Endothelial cell of umbilical vein (primary cell): Measurements from ENCODE around the gene NOL8. TPM values are rescaled to one million over a fixed set of nuclear protein-coding genes. Genes with fewer than 3 reads are reported as not detected.

Experiments
- BruUV-seq: library from RNA; stranded (reverse); fragments of 400-500 nt; replicated peaks from 2 replicates; lab custom pipeline; 2021; lab: Mats Ljungman, UMichigan
- CTCF ChIA-PET: fragments of 300-600, 350-600 bp; sonication (Branson Sonifier 250); formaldehyde crosslinking; loops from one replicate; lab custom pipeline; 2021; ENCODE audit warnings: antibody characterized with exemption, inconsistent platforms; lab: Charles Lee
- POLR2A ChIA-PET: fragments of 300-600, 350-600 bp; sonication (Branson Sonifier 250); formaldehyde crosslinking; loops from one replicate; lab custom pipeline; 2021; ENCODE audit warnings: antibody characterized with exemption, inconsistent platforms; lab: Charles Lee
- DNase-seq: peaks from one replicate; pipeline ENCODE4 v3.0.0-alpha.2; 2011; ENCODE audit warnings: low read depth, low spot score
- FAIRE-seq: peaks from 2 replicates; lab custom pipeline; 2011; peaks lifted over from hg19 to GRCh38; lab: Jason Lieb, UNC
- H2AFZ ChIP-seq: 2 replicates; pipeline ENCODE4 v1.6.0; 2012; ENCODE audit warnings: low read depth, low read length, control low read depth, inconsistent platforms
- H3K27ac ChIP-seq: 2 replicates; pipeline ENCODE4 v1.5.1; 2011; ENCODE audit warnings: low read depth, mild to moderate bottlenecking, control low read depth, low read length, moderate library complexity; ENCODE audit not compliant: insufficient read depth
- H3K27me3 ChIP-seq, 2 experiments: 2 replicates each; pipeline versions ENCODE4 v1.6.0 to v1.6.1; 2011; ENCODE audit warnings: low read length in 2 of 2, mixed read lengths in 1 of 2; ENCODE audit not compliant: control insufficient read depth in 2 of 2, insufficient read depth in 2 of 2
- H3K36me3 ChIP-seq, 2 experiments: 2 replicates in 1 of 2; 3 replicates in 1 of 2; pipeline ENCODE4 v1.5.1; 2011; ENCODE audit warnings: low read length in 2 of 2, mild to moderate bottlenecking in 1 of 2, moderate library complexity in 1 of 2; ENCODE audit not compliant: control insufficient read depth in 2 of 2, insufficient read depth in 2 of 2; ENCODE audit errors: extremely low read depth in 1 of 2
- H3K4me1 ChIP-seq: 3 replicates; pipeline ENCODE4 v1.5.1; 2011; ENCODE audit warnings: mild to moderate bottlenecking, low read length; ENCODE audit not compliant: control insufficient read depth, insufficient read depth; ENCODE audit errors: extremely low read depth
- H3K4me2 ChIP-seq: 2 replicates; pipeline ENCODE4 v1.6.1; 2011; ENCODE audit warnings: low read length, control low read depth, mixed read lengths; ENCODE audit not compliant: insufficient read depth
- H3K4me3 ChIP-seq, 3 experiments: fragments of 200-600 bp in 1 of 3; sonication (generic), shearing (Covaris generic) in 1 of 3; replicated peaks in 1 of 3; 2 replicates each; pipeline ENCODE4 v1.5.1; 2011 to 2016; ENCODE audit warnings: control low read depth in 3 of 3, low read length in 3 of 3, mild to moderate bottlenecking in 2 of 3, inconsistent platforms in 1 of 3, low read depth in 1 of 3, moderate library complexity in 1 of 3; ENCODE audit not compliant: insufficient read depth in 1 of 3
- H3K79me2 ChIP-seq: 2 replicates; pipeline ENCODE4 v1.6.0; 2012; ENCODE audit warnings: low read length, inconsistent platforms; ENCODE audit not compliant: control insufficient read depth, insufficient read depth
- H3K9ac ChIP-seq: replicated peaks from 2 replicates; pipeline ENCODE3; 2011; ENCODE audit warnings: low read length, control low read depth; ENCODE audit not compliant: insufficient read depth; ENCODE audit errors: extremely low read depth
- H3K9me1 ChIP-seq: replicated peaks from 3 replicates; pipeline ENCODE4 v1.6.0; 2011; ENCODE audit warnings: mild to moderate bottlenecking, low read length; ENCODE audit not compliant: control insufficient read depth, insufficient read depth; ENCODE audit errors: extremely low read depth
- H3K9me3 ChIP-seq: replicated peaks from 2 replicates; pipeline ENCODE4 v1.5.1; 2012; ENCODE audit warnings: low read length, inconsistent platforms; ENCODE audit not compliant: control insufficient read depth, insufficient read depth
- H4K20me1 ChIP-seq: replicated peaks from 2 replicates; pipeline ENCODE3; 2011; ENCODE audit warnings: mild to moderate bottlenecking, low read length; ENCODE audit not compliant: control insufficient read depth, insufficient read depth; ENCODE audit errors: extremely low read depth
- CTCF ChIP-seq, 2 donors: IDR thresholded peaks; 1 replicate in 1 of 2; 2 replicates in 1 of 2; pipeline ENCODE4 v1.5.1; 2011; ENCODE audit warnings: low read length in 2 of 2, mild to moderate bottlenecking in 2 of 2, moderate library complexity in 2 of 2, control low read depth in 1 of 2, inconsistent platforms in 1 of 2, low read depth in 1 of 2; ENCODE audit not compliant: insufficient read depth in 1 of 2; ENCODE audit errors: extremely low read depth in 1 of 2
- EZH2 ChIP-seq: IDR thresholded peaks from 2 replicates; pipeline ENCODE4 v1.6.1; 2012; ENCODE audit warnings: borderline replicate concordance, low read depth, mild to moderate bottlenecking, moderate library complexity, low read length, inconsistent platforms; ENCODE audit not compliant: severe bottlenecking
- FOS ChIP-seq: IDR thresholded peaks from 2 replicates; pipeline ENCODE4 v1.6.1; 2011; ENCODE audit warnings: mild to moderate bottlenecking, low read length, moderate library complexity, borderline replicate concordance; ENCODE audit not compliant: insufficient read depth
- GATA2 ChIP-seq: IDR thresholded peaks from 2 replicates; pipeline ENCODE4 v1.7.0; 2011; ENCODE audit warnings: low read depth, mild to moderate bottlenecking, moderate library complexity, mixed read lengths, low read length; ENCODE audit not compliant: insufficient read length, insufficient read depth
- JUN ChIP-seq: IDR thresholded peaks from 2 replicates; pipeline ENCODE4 v1.6.1; 2011; ENCODE audit warnings: borderline replicate concordance, low read depth; ENCODE audit not compliant: insufficient read length, insufficient read depth
- MAX ChIP-seq: IDR thresholded peaks from 2 replicates; pipeline ENCODE4 v1.6.1; 2011; ENCODE audit not compliant: insufficient read depth, insufficient read length
- MYC ChIP-seq: IDR thresholded peaks from one replicate; pipeline ENCODE4 v1.6.1; 2011; ENCODE audit warnings: mild to moderate bottlenecking, low read depth, low read length
- POLR2A ChIP-seq: IDR thresholded peaks from 2 replicates; pipeline ENCODE4 v1.6.1; 2012; ENCODE audit warnings: low read depth, mild to moderate bottlenecking, control low read depth, low read length
- POLR2AphosphoS5 ChIP-seq: IDR thresholded peaks from 2 replicates; pipeline ENCODE4 v1.6.1; 2012; ENCODE audit warnings: low read depth, mild to moderate bottlenecking, control low read depth, low read length, moderate library complexity; ENCODE audit not compliant: insufficient read depth
- dilution Hi-C: fragments of 300-500 bp; cut with MboI; formaldehyde crosslinking; loops from one replicate; pipeline ENCODE4 v1.15.0; 2019; ENCODE audit warnings: low sequenced_read_pairs; ENCODE audit not compliant: extremely low pct_ligation_motif_present
- intact Hi-C: fragments of 100-400 bp; cut with micrococcal nuclease; formaldehyde crosslinking; loops from one replicate; pipeline ENCODE4 v1.10.0; 2022
- polyA plus RNA-seq, 4 experiments: library from polyadenylated mRNA; depleted of rRNA in 3 of 4; stranded (reverse) in 3 of 4; unstranded in 1 of 4; fragments of >200 nt; gene quantifications; 2 replicates each; pipeline versions ENCODE4 v1.2.1 to v1.2.3, GENCODE V29; 2011 to 2012; ENCODE audit warnings: missing spikeins in 1 of 4
- total RNA-seq: library from RNA; stranded (reverse); gene quantifications from 2 replicates; pipeline ENCODE4 v1.2.3, GENCODE V29; 2021

NOL8 gene
- total and polyA plus RNA-seq, 2 donors (not counting 3 experiments of a cell fraction or from before 2014, with no cell fraction given) = 5.6 to 41.6 TPM

GRCh38 chr9:92308893-92309292, 16.3 kb downstream of the NOL8 start:
- Histone ChIP-seq H3K4me2 (no peak overlapping the region), H3K36me3 (peaks cover 18 to 34% of the 10 kb centered on the region in 2 experiments), H3K4me3 (no peak overlapping the region), H3K27ac (no peak overlapping the region), H2AFZ (no peak overlapping the region), H4K20me1 (no peaks in the 10 kb centered on the region), H3K79me2 (peaks cover 14% of the 10 kb centered on the region), H3K4me1 (peaks cover 12% of the 10 kb centered on the region), H3K9ac (no peak overlapping the region), H3K9me3 (no peaks in the 10 kb centered on the region), H3K27me3 (no peaks in the 10 kb centered on the region), H3K9me1 (no peaks in the 10 kb centered on the region)
- DNase-seq (peak; percentile 9), FAIRE-seq (peak; percentile 68)
- dilution Hi-C loops = no loop called here
- ChIA-PET CTCF (no interaction called here), POLR2A (no interaction called here)
- no TSS peak for BruUV-seq
- intact Hi-C loops = no loop called here
- TF ChIP-seq FOS (no peak), GATA2 (no peak), MAX (no peak), JUN (no peak), MYC (no peak), POLR2A (no peak), CTCF (IDR thresholded peaks at IDR 0.05; ENCODE audit: extremely low read depth in 1 of 2, insufficient read depth in 1 of 2, low read depth in 1 of 2, low read length in 2 of 2) (no peak), POLR2AphosphoS5 (no peak), EZH2 (no peak)
